NCI-H1930 (cell line): Measurements from ENCODE around the gene CRMP1.
A peak's percentile ranks its signal among the peaks of the same experiment; 100 is the strongest.

ENCODE experiments used
- DNase-seq, 2 experiments: peaks; one replicate each; lab custom pipeline; 2025; lab: John Stamatoyannopoulos, UW

CRMP1 gene

DNA sequence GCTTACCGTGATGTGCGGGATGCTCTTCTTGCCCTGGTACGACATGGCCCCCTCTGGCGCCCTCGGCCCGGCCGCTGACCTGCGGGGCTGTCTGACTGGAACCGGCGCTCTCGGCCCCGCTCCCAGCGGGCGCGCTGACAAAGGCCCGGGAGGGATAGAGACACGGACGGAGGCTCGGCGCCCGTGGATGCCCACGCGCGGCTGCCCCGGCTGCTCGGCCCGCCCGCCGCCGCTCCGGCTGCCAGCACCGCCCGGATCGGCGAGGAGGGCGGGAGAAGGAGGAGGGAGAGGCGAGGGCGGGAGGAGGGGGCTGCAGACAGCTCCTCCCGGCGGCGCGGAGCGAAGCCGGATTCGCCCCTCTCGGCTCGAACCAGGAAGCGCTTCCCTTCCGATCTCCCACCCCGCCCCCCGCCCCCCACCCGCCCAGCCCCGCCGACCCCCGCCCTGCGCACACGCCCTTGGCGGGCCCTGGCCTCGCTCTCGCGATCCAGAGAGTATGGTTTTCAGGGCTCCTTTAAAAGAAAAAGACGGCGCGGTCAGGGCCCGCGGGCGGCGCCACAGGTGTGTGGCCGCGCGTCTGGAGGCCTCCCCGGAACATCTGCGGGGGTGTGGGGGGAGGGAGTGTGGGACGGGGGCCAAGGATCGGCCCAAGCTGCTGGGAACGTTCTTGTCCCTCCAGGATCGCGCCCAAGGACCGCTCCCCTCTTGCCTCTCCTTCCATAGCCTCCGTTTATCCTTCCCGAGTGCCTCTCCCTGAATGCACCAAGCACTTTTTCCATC, 4.5 kb downstream of the CRMP1 start:
- DNase-seq = peak; percentile 74 to 76

DNA sequence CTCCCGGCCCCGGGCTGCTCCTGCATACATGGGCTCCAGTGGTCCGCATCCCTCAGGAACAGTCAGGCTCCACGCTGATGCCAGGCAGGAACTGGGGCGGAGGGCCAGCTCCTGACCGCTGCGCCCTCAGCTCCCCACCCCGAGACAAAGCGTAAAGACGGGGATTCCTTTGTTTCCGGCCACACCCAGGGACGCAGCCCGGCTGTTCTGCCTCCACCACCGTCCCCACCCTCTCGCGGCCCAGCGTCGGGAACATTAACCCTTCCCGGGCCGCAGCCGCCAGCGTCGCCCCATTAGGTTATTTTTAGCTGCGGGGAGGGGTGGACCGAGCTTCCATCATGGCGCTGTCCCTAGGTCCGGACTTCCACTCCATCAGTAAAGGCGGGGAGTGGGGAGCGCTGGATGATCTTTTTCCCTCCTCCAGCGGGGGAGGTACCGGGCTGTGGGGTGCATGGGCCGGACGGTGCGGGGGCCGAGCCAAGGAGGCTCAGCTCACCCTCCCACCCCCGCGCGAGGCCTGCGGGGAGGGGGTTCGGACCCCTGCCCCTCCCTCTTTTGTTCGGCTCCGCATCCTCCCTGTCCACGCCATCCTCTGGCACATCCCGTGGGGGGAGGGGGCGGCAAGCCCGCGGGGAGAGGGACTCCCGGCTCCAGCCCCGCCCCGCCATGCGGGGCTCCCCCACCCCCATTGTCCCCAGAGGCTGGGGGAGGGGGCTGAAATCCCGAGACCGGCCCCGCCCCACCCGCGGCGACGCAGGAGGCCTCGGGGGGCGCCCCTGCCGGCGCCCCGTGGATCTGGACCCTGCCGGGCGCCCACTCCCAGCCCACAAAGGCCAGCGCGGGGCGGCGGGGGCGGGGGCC, 5.3 kb downstream of the CRMP1 start:
- no peak for DNase-seq

DNA sequence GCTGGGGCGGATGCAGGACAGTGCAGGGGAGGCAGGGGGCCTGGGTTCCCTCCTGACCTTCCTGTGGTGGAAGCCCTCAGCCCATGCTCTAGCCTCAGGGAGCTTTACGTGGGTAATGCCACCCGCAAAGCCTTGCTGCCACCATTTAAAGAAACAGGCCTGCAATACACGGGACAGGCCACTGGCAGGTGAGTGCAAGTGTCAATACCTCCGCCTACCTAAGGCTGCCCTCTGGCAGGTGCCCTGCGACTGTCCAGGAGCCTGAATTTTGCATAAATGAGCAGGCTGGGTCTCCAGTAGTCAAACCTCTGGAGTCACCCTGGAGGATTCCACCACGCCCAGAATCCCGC, 5.9 kb downstream of the CRMP1 start:
- no peak for DNase-seq

DNA sequence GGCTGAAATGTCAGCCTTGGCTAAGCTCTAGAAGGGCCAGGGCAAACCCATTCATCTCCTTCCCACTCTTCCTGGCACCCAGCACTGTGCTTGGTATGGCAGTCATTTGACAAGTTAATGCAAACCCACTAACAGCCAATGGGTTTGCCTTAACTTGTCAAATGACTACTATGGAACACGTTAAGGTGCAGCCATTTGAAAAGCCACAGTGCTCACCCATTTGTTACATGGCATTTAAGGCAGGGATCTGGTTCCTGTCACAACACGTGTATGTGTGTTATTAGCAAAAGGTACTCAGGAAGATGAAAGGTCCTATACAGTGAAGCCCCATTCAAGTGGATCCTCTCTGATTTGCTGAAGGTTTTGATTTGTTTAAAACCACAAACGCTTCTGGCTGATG, 7.2 kb downstream of the CRMP1 start:
- no peak for DNase-seq

DNA sequence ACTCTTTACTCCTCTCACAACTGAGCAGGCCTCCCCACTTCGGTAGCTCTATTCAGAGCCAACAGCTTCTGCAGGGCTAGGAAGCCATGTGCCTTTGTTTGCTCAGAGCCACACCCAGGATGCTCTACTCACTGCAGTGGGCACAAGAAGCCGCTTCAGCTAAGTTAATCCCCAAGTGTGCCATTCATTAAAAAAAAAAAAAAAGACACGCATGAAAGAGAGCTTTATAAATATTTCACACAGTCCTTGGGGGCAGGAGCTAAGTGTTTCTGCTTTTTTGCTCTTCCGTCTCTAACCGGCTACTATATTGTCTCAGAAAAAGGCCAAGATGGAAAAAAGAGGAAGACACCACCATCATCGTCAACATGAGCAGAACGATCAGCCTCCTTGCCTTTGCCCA, 8.1 kb downstream of the CRMP1 start:
- DNase-seq = no peak

DNA sequence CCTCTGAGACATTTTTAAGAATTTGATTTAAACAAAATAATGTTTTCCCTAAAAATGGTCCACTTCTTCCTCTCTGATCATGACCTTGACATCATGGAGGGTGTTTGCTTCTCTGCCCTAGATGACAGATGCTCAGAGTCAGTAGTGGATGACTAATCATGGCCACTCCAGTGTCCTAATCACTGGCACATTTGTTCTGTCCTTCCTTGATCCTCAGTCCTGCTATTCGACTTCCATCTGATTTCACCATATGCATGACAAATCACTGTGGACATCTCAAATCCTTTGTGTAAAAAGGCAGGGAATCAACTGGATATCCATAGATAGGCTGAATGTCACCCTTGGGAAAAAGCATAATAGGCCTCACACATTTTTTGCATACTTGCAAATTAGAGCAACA, 9.0 kb downstream of the CRMP1 start:
- DNase-seq = no peak

DNA sequence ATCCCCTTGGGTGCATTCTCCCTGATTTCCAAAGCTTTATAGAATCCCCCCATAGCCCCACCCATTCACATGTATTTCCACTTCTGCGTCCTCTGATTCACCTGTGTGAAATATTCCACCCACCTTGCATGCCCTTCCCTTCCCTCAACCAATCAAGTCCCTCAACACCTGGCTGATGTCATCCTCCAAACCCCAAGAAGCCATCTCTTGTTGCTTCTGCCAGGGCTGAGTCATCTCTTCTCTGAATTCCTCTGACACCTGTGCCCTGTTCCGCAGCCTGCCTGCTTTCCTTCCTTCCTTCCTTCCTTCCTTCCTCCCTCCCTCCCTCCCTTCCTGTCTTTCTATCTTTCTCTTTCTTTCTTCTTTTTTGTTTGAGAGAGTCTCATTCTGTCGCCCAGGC, 9.9 kb downstream of the CRMP1 start:
- DNase-seq = no peak

DNA sequence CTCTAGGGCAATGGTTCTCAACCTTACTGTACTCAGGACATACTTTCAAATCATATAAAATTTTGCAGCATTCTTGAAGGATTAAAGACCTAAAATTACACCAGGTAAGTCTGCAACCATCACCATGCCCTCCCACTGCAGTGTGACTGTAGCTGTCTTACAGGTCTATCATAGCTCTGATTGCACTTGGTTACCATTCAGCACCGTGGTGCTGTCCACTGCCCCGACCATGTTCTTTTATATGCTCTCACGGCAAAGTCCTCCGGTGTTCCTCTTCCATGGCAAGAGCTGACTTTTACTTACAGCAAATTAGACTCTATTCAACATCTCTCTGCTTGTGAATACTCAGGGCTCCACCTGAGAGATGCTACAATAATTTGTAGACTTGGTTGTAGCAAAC, 11.5 kb downstream of the CRMP1 start:
- DNase-seq = no peak

DNA sequence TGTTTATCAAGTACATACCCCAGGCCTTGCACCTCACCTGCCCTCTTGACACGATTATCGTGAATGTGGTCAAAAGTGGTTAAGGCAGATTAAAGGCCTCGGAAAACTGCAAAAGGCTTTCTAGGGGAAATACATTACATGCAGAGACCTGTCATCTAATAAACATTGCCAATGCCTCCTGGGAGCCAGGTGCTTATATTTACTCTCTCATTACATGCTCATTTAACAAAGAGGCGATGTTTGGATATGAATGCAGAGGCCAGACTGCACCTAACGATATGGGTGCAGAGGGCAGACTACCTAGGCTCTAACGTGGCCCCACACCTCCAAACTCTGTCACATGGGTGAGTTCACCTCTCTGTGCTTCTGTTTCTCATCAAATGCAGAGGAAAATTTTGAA, 14.5 kb downstream of the CRMP1 start:
- DNase-seq = peak; percentile 7 to 29

DNA sequence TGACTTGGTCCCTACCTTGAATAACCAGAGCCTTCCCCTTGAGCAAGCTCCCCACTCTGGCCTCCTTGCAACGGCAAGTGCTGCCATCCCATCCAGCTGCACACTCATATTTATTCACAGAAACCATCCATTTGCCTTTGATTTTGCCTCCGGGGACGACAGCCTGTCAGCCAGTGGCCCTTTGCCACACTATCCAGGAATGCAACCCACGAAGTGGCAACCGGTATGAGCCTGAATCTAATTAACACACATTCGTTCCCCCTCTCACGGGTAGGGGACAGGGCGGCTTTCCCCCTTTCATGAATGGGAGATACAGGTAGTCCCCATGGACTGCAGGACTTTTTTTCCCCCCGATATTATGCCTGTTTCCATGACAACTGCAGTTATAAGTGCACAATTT, 15.5 kb downstream of the CRMP1 start:
- DNase-seq = no peak

DNA sequence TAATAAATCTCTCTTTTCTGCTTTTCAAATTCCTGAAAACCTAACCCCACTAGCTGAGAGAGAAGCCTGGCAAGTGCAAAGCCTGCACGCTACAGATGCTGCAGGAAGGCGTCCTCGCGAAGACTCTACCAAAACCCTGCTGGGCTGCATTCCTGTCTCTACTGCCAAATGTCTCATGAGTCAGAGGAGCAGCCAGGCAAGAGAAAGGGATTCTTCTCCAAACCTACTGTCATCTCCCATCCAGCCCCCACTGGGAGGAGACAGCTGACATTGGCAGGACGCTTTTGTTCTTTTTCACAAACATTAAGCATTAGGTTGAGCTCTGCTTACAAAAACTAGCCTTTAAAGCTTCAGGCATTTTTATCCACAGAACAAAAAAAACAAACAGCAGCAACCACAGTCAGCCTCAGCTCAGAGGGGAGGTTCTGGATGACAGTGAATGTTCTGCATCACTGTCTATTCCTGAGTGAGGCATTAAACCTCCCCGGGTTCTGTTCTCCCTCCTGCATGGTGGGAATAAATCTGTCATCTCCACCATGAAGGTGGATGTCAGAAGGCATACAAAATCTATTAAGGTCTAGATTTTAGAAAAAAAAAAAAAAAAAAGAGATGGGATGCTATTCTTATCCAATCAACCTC, 18.0 kb downstream of the CRMP1 start:
- DNase-seq = no peak

DNA sequence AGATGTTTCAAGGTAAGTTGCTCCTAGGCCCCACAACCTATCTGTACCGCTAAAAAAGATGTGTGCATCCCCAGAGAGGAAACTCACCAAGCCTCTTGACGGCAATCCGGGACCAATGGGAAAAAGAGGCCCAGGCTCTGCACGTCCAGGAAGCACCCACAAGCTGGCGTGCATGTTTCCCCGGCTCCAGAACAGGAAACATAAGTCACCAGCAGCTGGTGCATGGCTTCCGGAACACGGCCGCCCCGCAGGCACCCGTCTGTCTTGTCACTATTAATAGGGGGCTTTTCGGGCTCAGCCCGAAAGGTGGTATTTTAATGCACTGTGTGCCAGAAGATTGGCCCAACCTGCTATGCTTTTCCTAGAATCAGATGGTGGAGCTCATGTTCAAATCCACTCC, 22.2 kb downstream of the CRMP1 start:
- DNase-seq = no peak

DNA sequence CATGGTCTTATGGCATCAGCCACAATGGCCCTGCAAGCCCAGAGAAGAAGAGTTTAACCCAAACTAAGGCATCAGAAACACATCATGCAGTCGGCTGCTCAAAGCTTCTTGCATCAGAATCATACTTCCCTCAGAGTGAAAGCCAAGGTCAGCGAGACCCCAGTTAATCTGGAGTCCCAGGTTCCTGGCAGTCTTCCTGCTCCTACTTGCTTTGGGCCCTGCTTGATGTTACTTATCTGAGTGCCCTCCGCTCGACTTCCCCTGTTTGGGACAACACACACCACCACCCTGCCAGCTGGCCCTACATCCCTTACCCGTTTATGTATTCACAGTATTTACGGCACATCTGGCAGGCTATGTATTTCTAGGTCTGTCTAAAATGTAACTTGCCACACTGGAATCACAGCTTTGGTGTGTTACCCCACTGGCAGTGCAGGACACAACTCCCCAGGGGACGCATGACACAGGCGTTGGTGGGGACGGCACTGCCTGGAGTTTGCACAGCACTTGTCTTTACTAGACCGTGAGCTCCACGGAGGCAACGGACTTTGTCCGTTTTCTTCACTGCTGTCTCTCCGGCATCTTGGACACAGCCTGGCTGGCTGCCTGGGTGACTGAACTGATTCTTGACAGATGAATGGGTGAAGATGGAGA, 22.8 kb downstream of the CRMP1 start:
- no peak for DNase-seq

DNA sequence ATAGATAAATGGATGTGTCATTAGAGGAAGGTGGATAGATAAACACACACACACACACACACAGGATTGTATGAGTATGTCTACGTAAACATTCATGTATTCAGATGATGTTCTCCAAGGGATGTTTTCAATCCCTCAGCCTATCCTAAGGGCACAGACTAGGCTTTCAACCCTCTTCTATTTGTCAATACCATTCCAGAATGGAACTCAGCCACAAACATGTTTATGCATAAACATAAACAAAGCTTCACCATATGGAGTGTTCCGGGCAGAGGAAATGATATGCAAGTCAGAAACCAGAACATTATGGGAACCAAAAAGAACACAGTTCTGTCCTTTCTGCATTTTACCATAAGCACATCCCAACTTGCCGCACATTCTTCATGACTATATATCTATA, 25.0 kb downstream of the CRMP1 start:
- DNase-seq = no peak

DNA sequence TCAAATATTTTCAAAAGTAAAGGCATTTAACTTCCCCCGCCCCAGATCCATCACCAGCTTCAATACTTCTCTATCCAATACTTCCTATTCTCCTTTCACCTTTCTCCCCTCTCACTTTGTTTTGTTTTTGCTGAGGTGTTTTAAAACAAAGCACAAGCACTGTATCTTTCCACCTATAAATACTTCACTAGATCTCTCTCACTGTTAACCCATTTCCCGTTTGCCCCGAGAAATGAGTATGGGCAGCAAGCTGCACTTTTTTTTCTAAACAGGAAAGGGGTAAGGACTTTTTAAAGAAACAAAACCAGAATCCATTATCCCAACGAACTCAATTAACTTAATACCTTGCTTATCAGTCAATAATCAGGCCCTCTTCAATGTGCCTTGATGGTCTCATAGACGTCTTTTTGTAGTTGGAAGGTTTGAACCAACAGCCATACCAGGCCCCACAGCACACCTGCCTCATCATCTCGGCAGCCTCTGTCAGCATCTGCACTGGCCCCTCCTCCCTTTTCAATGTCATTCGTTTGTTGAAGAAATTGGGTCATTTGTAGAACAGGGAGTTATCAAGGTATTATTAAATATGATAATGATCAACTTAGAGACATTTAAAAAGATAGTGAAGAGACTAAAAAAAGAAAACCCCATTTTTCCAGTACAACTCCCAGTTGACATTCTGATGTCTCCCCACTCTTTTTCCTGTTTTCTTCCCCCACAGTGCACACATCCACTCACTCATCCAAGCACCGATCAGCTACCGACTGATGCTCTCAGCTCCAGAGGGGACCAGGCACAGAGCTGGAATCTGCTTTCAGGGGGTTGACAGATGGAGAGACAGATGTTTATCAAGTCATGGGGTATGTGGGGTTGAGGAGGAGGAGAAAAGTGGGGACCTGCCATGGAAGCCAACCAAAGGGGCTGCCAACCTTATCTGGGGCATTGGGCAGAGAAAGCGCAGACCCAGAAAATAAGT, 25.8 kb downstream of the CRMP1 start:
- DNase-seq = no peak

DNA sequence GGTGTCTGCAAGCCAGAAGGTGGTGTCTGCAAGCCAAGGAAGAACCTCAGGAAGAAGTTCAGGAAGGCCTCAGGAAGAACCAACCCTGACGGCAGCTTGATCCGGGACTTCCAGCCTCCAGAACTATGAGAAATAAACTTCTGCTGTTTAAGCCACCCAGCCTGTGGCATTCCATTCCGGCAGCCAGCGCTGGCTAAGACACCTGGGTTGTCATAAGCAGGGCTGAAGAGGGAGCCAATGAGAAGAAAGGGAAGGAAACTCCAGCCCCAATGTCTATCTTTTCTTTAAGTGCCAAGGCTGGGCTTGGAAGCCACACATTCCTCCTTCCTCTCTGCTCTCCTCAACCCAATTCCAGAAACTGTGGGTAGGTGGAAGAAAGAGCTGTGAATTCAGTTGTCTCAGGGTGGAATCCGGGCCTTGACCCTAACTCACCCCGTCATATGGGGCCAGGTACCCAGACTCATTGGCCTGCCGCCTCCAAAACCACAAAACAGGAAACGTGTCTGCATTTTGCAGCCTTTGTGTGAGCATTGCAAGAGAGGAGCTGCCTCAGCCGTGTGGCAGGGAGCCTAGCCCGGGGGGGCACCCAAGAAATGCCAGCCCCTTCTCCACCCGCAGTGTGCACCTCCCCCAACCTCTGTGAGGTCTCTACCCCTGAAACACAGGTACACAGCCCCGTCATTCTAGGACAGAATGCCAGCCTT, 26.8 kb downstream of the CRMP1 start:
- DNase-seq = no peak

DNA sequence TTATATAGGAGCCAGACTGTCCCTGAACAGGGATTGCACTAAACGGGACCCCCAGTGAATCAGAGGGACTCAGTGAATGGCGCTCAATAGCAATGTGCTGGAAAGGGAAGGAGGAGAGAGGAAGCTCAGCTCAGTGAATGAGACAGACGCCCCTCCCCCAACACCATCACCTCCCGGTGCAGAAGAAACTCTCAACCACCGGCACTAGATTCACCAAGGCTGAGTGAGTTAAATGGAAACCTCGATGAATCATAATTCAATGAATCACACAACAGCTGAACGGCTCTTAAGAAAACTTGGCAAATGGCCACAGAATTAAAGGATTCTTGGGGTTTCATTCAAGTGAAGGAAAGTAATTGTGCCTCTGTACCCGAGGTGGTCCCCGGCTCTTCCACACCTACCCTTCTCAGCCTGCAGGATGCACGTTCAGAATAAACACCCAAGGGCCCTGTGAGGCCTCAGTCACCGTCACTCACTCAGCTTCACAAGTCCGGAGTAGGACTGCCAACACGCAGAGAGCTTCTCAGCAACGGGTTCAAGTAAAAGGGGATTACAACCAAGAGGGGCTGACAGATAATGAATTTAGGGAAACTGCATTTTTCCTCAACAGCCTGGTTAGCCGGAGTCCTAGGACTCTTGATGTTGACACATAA, 29.3 kb downstream of the CRMP1 start:
- DNase-seq = no peak

DNA sequence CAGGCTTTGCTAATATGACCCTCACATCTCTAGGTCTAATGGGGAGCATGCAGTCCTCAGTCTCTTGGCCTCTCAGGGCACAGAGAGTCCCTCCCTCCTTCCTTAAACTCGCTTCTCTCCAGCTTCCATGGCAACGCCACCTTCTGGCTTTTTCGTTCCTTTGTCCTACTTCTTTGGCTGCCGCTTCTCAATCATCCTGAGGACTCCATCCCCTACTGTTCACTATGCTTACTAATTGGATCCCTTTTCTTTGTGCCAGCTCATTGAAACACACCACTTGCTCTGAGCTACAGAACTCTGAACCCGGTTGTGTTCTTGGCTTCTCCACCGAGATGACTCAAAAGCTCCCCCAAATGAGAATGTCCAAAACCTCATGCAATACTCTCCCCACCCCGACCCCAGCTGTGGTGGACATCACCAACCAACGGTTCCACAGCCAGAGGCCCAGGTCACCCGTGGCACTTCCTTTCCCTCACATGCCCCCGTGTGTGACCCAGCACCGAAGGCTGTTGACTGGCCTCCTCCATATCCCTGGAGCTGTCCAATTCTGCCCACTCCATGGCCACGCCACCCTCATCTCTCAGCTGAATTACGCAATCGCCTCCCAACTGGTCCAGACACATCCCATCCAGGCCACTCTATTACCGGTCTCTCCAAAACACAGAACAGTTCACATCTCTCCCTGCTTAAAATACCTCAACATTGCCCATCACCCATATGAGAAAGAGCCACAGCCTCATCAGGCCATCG, 34.7 kb downstream of the CRMP1 start:
- no peak for DNase-seq

DNA sequence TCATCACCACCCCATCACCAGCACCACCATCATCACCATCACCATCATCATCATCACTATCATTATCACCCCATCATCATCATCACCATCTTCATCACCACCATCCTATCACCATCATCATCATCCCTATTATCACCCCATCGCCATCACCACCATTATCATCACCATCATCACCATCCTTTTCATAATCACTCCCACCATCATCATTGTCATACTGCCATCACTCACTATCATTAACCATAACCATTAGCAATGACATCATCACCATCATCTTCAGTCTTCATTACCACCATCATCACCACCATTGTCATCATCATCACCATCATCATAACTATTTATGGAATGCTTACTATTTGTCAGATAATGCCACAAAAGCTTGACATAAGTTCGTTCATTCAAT, 35.7 kb downstream of the CRMP1 start:
- DNase-seq = no peak
